Mammary epithelial cell (primary cell): Measurements from ENCODE around the gene KSR1.

ENCODE experiments used
- EZH2 ChIP-seq: IDR thresholded peaks from 2 replicates; pipeline ENCODE4 v1.6.1; 2012; ENCODE audit warnings: low read length, inconsistent platforms, borderline replicate concordance
- TF ChIP-seq, protein P1 (sequence below), 2 donors: IDR thresholded peaks in 1 of 2; conservative IDR thresholded peaks in 1 of 2; 2 replicates each; pipeline ENCODE4 v1.5.1; 2011 to 2012; ENCODE audit warnings: inconsistent platforms in 2 of 2, low read length in 2 of 2, mild to moderate bottlenecking in 2 of 2, control low read depth in 1 of 2, low read depth in 1 of 2; ENCODE audit not compliant: insufficient read depth in 1 of 2; ENCODE audit errors: extremely low read depth in 1 of 2

DNA sequence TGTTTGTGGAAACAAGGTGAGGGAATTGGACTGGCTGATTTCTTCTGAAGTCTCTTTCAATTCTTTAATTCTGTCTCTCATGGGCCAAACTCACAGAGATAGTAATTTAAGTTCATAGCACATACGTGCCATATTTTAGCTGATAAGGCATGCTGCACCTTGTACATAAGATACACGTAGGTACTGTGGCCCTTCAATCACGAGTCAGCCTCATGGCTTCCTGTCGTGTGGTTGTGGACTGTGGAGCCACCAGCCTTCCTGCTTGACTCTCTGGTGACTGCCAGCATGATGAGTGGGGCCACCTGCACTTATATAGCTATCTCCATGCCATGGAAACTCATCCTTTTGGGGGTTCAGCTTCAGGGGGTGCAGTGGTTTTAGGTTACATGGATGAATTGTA, 25.1 kb downstream of the KSR1 start:
- TF ChIP-seq, protein P1, sequence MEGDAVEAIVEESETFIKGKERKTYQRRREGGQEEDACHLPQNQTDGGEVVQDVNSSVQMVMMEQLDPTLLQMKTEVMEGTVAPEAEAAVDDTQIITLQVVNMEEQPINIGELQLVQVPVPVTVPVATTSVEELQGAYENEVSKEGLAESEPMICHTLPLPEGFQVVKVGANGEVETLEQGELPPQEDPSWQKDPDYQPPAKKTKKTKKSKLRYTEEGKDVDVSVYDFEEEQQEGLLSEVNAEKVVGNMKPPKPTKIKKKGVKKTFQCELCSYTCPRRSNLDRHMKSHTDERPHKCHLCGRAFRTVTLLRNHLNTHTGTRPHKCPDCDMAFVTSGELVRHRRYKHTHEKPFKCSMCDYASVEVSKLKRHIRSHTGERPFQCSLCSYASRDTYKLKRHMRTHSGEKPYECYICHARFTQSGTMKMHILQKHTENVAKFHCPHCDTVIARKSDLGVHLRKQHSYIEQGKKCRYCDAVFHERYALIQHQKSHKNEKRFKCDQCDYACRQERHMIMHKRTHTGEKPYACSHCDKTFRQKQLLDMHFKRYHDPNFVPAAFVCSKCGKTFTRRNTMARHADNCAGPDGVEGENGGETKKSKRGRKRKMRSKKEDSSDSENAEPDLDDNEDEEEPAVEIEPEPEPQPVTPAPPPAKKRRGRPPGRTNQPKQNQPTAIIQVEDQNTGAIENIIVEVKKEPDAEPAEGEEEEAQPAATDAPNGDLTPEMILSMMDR (conservative IDR thresholded peaks at IDR 0.05 in 1 of 2, IDR thresholded peaks at IDR 0.05 in 1 of 2; ENCODE audit: extremely low read depth in 1 of 2, insufficient read depth in 1 of 2, low read depth in 1 of 2, low read length in 2 of 2), result no peak
- no peak for TF ChIP-seq EZH2
